HuH-7.5 (cell line): Measurements from ENCODE around the gene LRRC8B.

Experiments
- DNase-seq: peaks from one replicate; pipeline ENCODE4 v3.0.0; 2011; ENCODE audit warnings: low spot score

The LRRC8B gene

GRCh38 chr1:89547563-89548116 is 23.0 kb downstream of the LRRC8B start:
- no peak for DNase-seq

GRCh38 chr1:89548122-89548857 is 23.7 kb downstream of the LRRC8B start:
- no peak for DNase-seq

- DNase-seq = no peak
Observed at GRCh38 chr1:89550995-89551394, 26.4 kb downstream of the LRRC8B start.

- DNase-seq = no peak
Observed at GRCh38 chr1:89552471-89553081, 27.9 kb downstream of the LRRC8B start.

- DNase-seq = no peak
Observed at GRCh38 chr1:89553157-89553556, 28.5 kb downstream of the LRRC8B start.

- no peak for DNase-seq
Observed at GRCh38 chr1:89555550-89555949, 30.9 kb downstream of the LRRC8B start.

- DNase-seq = no peak
Observed at GRCh38 chr1:89556726-89557444, 32.3 kb downstream of the LRRC8B start.

- DNase-seq = no peak
Observed at GRCh38 chr1:89557445-89557825, 32.8 kb downstream of the LRRC8B start.

GRCh38 chr1:89557956-89558355 is 33.3 kb downstream of the LRRC8B start:
- no peak for DNase-seq

- DNase-seq = no peak
Observed at GRCh38 chr1:89563957-89564604, 39.5 kb downstream of the LRRC8B start.

GRCh38 chr1:89565521-89565920 is 40.9 kb downstream of the LRRC8B start:
- no peak for DNase-seq

- DNase-seq = no peak
Observed at GRCh38 chr1:89566761-89567174, 42.1 kb downstream of the LRRC8B start.

- DNase-seq = no peak
Observed at GRCh38 chr1:89567797-89568196, 43.2 kb downstream of the LRRC8B start.

GRCh38 chr1:89573410-89573809 is 48.8 kb downstream of the LRRC8B start:
- DNase-seq = no peak

- no peak for DNase-seq
Observed at GRCh38 chr1:89574621-89575020, 50.0 kb downstream of the LRRC8B start.

- DNase-seq = no peak
Observed at GRCh38 chr1:89575207-89575606, 50.6 kb downstream of the LRRC8B start.

- no peak for DNase-seq
Observed at GRCh38 chr1:89576013-89576412, 51.4 kb downstream of the LRRC8B start.

- DNase-seq = no peak
Observed at GRCh38 chr1:89578151-89578550, 53.5 kb downstream of the LRRC8B start.

GRCh38 chr1:89578946-89579684 is 54.5 kb downstream of the LRRC8B start:
- no peak for DNase-seq

GRCh38 chr1:89580036-89580435 is 55.4 kb downstream of the LRRC8B start:
- DNase-seq = no peak

GRCh38 chr1:89581859-89582258 is 57.2 kb downstream of the LRRC8B start:
- DNase-seq = no peak

- DNase-seq = no peak
Observed at GRCh38 chr1:89582571-89582970, 57.9 kb downstream of the LRRC8B start.
